RKO (cell line): ENCODE results near the gene LDAH.

Source experiments
- DNase-seq: peaks from one replicate; pipeline ENCODE4 v3.0.0-alpha.2; 2016; ENCODE audit warnings: low spot score

The LDAH gene

GRCh38 chr2:20635675-20636584 is 187.0 kb downstream of the LDAH start:
- DNase-seq: no peak

GRCh38 chr2:20635113-20635510 is 187.8 kb downstream of the LDAH start:
- no peak for DNase-seq

GRCh38 chr2:20634507-20635112 is 188.3 kb downstream of the LDAH start:
- no peak for DNase-seq
